GM12873 (cell line): Measurements from ENCODE around the gene PAPPA.

ENCODE experiments used
- CTCF ChIP-seq: IDR thresholded peaks from 2 replicates; pipeline ENCODE4 v1.5.1; 2012; ENCODE audit warnings: low read depth, mild to moderate bottlenecking, moderate library complexity, low read length, control low read depth; ENCODE audit not compliant: insufficient read depth; ENCODE audit errors: missing control alignments

PAPPA gene

GRCh38 chr9:116430849-116431248, 277.3 kb downstream of the PAPPA start:
- no peak for TF ChIP-seq CTCF

GRCh38 chr9:116432051-116432450, 278.5 kb downstream of the PAPPA start:
- TF ChIP-seq CTCF = no peak

- TF ChIP-seq CTCF = no peak
Observed at GRCh38 chr9:116434314-116434713, 280.7 kb downstream of the PAPPA start.

GRCh38 chr9:116435706-116436105, 282.1 kb downstream of the PAPPA start:
- TF ChIP-seq CTCF = no peak

- no peak for TF ChIP-seq CTCF
Observed at GRCh38 chr9:116436121-116436520, 282.5 kb downstream of the PAPPA start.

GRCh38 chr9:116437411-116438370, 284.1 kb downstream of the PAPPA start:
- TF ChIP-seq CTCF = no peak

GRCh38 chr9:116442528-116442927, 288.9 kb downstream of the PAPPA start:
- TF ChIP-seq CTCF = no peak
